M059J (cell line): ENCODE results near the gene UCHL1. TPM values are rescaled to one million over a fixed set of nuclear protein-coding genes. Genes with fewer than 3 reads are reported as not detected.
"Not testable (repeated sequence)": the region's sequence is repeated elsewhere in the genome, so short reads cannot be mapped to it uniquely, and the experiment has no call there.

Experiments used
- DNase-seq: peaks from one replicate; pipeline ENCODE4 v3.0.0-alpha.2; 2012; ENCODE audit warnings: low read depth
- total RNA-seq: library from RNA; depleted of rRNA; stranded (reverse); fragments of >200 nt; shearing (Covaris generic); gene quantifications from 2 replicates; pipeline ENCODE4 v1.2.3, GENCODE V29; 2014; rRNA removed

The UCHL1 gene
- total RNA-seq, 1 experiment from 2014 or later = 1,510 TPM

GRCh38 chr4:41290479-41290878, 33.8 kb downstream of the UCHL1 start:
- no peak for DNase-seq

DNA sequence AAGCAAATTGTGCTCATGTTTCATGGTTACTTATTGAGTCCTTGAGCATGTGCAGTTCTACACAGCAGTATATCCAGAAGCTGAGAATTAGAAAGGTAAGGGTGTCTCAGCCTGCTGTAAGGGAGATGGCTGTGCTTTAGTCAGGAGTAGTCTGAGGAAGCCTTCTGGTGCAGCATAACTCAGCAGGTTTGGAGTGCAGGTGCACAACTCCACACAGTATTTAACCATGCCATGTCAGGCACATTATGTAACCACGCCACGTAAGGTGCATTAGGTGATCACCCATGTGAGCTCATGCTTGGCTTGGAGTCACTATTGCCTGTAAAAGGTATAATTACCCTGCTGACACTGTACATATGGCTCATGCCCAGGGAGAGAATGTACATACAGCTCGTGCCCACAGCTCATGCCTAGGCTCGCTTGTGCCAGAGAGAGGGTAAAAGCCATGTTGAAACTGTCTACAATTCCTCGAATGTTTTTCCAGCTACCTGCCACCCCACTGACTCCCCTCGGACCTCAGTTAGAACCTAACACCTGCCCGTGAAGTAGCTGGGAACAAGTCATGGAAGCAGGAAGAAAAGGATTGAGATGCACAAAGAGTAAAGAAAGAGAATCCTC, 37.8 kb downstream of the UCHL1 start:
- DNase-seq = peak; percentile 37

DNA sequence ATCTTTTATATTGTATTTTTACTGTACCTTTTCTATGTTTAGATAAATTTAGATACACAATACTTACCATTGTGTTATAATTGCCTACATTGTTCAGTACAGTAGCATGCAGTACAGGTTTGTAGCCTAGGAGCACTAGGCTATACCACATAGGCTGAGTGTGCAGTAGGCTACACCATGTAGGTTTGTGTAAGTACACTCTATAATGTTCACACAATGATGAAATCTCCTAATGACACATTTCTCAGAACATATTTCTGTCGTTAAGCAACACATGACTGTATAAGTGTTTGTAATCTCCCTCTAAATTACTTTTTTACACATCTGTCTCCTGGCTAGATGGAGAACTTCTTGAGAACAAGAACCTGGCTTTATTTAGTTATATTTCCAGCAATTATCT, 40.3 kb downstream of the UCHL1 start:
- DNase-seq = no peak

- DNase-seq = peak; percentile 30
Measured at GRCh38 chr4:41297832-41298231, 41.1 kb downstream of the UCHL1 start.

DNA sequence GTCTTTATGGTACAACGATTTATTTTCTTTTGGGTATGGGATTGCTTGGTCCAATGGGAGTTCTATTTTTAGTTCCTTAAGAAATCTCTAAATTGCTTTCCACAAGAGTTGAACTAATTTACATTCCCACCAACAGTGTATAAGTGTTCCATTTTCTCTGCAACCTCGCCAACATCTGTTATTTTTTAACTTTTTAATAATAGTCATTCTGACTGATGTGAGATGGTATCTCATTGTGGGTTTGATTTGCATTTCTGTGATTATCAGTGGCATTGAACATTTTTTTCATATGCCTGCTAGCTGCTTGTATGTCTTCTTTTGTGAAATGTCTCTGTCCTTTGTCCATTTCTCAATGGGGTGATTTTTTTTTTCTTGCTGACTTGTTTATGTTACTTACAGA, 42.8 kb downstream of the UCHL1 start:
- peak; percentile 27 for DNase-seq

- no peak for DNase-seq
Measured at GRCh38 chr4:41301137-41301536, 44.4 kb downstream of the UCHL1 start.

GRCh38 chr4:41303372-41304118, 46.8 kb downstream of the UCHL1 start:
- no peak for DNase-seq

DNA sequence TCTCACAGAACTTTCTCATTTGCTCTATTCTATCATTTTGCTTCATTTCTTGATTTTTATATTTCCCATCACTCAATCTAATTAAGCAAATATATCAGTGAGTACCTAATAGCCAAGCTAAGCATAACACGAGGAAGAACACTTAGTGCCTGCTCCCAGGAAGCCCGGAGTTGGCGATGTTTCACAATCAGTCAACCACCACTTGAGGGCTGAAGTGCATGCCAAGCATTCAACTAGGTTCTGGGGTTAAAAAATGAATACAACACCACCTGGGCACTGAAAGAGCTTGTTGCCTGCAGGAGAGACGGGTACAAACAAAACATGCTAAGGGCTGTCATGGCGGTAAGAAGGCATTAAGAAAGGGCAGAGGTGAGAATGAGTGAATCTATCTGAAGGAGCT, 47.5 kb downstream of the UCHL1 start:
- no peak for DNase-seq

GRCh38 chr4:41305476-41305875, 48.7 kb downstream of the UCHL1 start:
- no peak for DNase-seq

GRCh38 chr4:41307638-41308037, 50.9 kb downstream of the UCHL1 start:
- DNase-seq = no peak

- no peak for DNase-seq
Measured at GRCh38 chr4:41308398-41308797, 51.7 kb downstream of the UCHL1 start.

- DNase-seq = not testable (repeated sequence)
Measured at GRCh38 chr4:41315426-41315825, 58.7 kb downstream of the UCHL1 start.

GRCh38 chr4:41315862-41316261, 59.1 kb downstream of the UCHL1 start:
- no peak for DNase-seq

Other genes with a start within 250 kb of the UCHL1 start
- 44.7 and 81.9 TPM in 2 replicates for gene APBB2, start 42.4 kb upstream of the UCHL1 start, total RNA-seq